SIG-M5 (cell line): ENCODE data around the gene AOX1.
"Not testable (repeated sequence)": the region's sequence is repeated elsewhere in the genome, so short reads cannot be mapped to it uniquely, and the experiment has no call there.

Source experiments
- DNase-seq: peaks from one replicate; lab custom pipeline; 2025; lab: John Stamatoyannopoulos, UW

Gene AOX1

DNA sequence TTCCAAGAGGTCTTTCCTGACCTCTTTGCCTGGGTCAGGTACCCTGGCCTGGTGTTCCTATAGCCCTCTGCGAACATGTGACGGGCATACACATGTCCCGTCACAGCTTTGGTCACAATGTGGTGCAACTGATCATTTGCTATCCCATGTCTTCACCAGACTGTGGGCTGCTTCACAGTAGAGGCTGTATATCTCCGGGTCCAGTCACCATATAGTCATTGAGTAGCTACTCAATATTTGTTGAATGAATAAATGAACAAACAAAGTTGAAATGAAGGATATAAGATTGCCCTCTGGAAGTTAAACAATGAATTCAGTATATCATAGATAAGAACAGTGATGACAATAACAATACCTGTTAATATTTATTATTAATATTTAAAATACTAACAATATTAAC is 16.8 kb downstream of the AOX1 start:
- DNase-seq = no peak

DNA sequence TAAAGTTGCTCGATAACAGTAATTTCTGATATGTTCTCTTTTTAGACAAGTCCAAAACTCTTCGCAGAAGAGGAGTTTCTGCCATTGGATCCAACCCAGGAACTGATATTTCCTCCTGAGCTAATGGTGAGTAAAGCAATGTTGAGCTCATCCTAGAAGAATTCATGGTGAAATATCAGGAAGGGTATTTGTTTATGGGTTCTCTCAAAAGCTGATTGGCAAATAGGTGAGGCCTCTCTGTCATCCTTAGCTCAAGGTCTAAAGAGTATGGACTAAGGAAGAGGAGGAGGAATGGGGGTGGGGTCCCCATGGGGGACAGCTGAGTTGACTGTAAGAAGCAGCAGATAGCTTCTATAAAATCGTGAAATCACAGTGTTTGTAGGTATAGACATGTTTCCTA is 18.2 kb downstream of the AOX1 start:
- no peak for DNase-seq

DNA sequence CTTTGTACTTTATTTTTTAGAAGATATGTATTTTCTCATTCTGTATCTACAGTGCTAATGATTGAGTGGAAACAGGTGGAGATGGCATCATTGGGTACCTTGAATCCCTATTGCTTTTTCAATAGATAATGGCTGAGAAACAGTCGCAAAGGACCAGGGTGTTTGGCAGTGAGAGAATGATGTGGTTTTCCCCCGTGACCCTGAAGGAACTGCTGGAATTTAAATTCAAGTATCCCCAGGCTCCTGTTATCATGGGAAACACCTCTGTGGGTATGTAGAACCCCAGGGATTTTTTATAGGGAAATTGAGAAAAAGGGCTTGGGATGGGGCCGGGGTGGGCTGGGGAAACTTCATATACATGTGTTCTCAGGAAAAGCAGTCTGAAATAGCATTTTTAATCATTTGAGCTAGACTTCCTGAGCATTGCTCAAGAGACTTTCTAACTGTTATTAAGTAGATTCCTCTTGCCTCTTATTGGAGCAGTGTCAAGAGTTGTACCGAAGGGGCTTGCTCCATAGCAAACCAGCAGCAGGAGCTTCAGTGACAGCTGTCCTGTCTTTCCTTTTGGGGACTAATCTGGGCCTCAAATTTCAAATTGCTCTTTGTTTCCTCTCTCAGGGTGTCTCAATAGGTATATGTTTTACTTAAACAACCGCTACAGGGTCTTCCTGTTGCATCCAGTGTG is 18.9 kb downstream of the AOX1 start:
- no peak for DNase-seq

DNA sequence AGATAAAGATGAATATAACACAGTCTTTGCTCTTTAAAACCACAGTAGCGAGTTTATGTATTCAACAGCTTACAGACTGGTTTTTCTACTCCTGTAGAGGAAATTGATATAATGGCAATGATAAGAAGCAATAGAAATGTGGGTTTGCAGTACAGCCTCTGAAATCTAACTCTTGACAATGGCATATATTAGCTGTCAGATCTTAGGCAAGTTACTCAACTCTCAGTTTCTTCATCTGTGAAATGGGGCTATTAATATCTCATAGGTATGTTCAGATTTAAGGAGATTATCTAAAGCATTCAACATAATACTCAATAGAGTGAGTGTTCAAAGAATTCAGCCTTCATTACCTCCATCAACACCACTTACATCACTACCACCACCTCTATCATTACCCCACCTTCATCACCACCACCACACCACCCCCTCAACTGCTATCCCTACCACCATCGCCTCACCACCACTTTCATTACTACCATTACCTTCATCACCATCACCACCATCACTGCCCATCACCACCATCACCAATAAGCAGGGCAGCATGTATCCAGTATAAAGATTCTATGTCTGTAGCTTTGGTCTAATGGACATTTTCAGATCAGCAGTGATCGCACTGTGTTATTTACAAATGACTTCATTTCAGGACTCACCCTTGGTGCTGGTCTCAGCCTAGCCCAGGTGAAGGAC is 22.7 kb downstream of the AOX1 start:
- DNase-seq = no peak

DNA sequence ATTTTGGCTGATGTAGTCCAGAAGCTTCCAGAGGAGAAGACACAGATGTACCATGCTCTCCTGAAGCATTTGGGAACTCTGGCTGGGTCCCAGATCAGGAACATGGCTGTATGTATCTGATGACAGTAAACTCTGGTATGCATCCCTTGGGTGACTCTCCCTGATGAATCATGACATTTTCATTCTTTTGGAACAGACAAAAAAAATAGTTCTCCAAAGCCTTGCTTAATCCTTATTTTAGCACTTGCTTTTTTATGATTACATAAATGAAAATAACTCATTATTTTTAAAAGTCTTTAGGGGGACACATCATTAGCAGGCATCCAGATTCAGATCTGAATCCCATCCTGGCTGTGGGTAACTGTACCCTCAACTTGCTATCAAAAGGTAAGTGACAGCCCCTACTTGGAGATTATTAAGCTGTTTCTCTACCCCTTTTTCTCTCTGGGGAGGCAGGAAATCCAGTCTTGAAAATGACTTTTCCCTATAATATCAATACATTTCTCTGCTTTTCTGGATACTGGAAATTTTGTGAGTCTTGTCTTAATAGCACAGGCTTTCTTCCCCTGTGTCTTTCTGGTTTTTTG is 23.3 kb downstream of the AOX1 start:
- no peak for DNase-seq

DNA sequence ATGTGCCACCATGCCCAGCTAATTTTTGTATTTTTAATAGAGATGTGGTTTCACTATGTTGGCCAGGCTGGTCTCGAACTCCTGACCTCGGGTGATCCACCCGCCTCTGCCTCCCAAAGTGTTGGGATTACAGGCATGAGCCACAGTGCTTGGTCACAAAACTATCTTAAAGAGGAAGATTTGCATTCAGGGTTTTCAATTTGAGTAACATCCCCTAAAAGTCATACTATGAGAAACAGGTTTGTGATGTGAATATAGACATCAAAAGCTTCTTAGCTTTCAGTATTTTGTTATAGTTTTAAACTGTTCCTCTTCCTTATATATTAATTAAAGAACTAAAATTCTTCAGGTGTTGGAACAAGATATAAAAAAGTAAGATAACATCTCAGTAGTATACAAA is 24.4 kb downstream of the AOX1 start:
- DNase-seq = not testable (repeated sequence)

DNA sequence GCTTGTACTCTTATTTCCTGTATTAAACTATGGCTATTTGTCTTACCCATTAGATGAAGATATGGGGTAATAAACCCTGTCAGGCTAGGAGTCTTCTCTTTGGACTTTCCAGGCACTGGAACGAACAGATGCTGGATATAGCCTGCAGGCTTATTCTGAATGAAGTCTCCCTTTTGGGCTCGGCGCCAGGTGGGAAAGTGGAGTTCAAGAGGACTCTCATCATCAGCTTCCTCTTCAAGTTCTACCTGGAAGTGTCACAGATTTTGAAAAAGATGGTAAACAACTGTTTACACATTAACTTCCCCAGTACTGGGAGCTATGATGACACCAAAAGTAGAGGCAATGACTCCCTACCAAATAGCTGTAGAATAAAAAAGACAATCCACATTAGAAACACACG is 27.9 kb downstream of the AOX1 start:
- no peak for DNase-seq

DNA sequence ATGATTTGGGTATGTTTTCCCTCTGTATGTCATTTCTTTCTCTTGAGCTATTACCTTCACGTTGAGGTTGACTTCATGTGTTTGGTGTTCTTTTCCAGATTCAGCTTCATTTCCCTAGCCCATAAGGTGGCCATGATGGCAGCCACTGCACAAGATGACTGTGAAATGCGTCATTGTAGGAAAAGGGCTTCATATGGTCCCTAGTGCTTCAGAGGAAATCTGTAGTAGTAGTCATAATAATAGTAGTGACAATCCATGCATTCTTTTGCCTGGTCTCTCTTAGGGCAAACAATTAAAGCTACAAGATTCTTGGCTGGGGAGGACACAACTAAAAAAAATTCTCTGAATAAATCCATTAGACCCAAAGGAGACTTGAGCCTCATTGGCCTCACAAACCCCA is 28.4 kb downstream of the AOX1 start:
- DNase-seq = no peak

DNA sequence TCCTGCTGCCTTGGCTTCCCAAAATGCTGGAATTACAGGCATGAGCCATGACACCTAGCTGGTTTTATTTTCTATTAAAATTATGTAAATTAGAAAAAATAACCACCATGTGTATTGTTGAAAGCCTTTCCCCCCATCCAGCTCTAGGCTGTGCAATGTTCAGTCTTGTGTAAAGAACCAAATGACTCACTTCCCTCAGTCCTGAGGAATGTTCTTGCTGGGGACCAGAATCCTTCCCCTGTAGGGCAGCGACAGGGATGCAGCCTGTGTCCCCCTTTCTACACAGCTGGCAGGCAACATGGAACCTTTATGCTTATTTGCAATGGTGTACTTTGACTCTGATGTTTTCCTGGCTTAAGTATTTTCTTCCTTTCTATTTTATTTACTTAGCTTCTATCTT is 29.4 kb downstream of the AOX1 start:
- DNase-seq = peak; percentile 17

DNA sequence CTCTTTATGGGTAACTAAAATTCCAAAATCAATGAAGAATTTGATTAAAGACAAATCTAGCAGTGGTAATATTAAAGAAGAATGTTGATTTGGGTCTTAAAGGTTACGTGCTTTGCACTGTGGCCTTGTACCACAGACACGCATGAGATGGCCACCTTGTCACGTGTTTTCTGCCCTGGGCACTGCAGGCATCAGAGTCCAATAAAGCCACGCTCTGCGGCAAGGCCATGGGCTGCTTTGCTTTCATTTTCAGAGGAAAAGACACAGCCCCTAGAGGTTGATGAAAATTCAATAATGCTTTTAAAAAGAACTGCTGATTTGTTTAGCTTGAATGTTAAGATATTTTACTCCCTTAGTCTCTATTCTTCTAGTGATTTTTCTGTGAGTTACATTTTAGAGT is 30.4 kb downstream of the AOX1 start:
- DNase-seq = no peak

DNA sequence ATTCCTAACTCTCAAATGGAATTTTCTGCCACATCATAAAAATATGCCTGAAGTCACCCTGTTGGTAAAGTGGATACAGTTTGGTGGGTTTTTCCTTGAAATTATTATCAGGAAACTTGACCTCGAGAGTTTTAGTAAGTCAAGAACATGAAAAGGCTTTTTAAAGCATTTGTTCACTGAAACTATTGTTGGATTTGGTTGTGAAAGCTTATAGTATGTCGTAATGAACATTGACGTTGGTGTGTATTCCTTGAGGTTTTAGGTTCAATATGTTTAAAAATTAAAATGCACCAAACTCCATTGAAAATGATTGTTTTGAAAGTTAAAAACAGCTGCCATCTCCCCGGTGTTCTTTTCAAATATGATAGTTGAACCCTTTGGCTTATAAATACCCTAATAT is 30.8 kb downstream of the AOX1 start:
- no peak for DNase-seq

DNA sequence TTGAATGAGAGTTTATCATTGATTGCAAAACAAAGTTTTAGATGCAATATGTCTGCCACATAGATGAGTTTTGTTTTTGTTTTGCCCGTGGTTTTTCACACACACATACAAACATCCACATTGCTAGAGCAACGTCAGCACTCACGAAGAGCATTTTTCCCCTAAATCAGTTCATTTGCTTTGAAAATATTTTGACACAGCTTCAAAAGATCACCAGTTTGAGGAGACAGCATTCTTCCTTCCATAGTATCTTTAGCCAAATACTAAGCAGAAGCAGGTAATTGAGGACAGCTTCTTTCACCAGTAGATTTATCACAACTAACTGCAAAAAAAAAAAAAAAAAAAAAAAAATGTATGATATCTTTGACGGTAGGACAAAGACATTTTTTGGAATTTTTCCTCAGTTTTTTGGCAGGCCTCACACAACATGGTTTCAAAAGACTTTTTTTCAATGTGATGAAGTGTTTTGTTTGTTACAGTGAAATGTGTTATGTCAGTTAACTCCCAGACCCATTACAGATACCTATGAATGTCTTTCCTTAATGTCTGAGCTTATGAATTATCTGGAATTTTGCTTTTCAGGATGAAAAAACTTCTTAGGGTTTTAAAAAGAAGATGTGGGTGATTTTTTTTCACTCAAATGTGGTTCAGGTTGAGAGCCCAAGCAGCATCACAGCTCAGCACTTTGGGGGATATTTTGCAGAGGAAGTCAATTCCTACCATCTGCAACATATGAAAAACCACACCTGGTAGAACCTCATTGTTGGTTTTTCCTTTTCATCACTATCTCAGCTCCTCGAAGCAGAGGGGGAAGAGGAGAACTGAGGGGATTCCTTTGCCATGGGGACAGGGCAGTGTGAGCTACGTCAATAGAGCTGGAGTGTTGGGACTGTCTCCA is 31.6 kb downstream of the AOX1 start:
- DNase-seq = no peak

DNA sequence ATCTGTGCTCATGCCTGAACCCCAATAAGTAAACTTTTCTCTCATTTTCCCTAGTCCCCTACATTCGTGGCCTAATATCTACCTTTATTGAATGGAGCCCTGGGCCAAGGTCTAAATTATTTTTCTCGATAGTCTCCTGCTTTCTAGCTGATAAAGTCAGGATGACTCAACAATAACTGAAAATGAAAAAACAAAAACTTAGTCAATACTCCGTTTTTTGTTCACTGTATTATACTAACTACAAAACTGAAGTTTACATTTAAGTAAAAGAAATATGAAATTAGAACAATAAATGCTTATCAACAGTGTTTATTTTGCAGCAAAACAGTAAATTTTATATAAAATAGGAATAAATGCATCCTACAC is 32.2 kb downstream of the AOX1 start:
- no peak for DNase-seq

DNA sequence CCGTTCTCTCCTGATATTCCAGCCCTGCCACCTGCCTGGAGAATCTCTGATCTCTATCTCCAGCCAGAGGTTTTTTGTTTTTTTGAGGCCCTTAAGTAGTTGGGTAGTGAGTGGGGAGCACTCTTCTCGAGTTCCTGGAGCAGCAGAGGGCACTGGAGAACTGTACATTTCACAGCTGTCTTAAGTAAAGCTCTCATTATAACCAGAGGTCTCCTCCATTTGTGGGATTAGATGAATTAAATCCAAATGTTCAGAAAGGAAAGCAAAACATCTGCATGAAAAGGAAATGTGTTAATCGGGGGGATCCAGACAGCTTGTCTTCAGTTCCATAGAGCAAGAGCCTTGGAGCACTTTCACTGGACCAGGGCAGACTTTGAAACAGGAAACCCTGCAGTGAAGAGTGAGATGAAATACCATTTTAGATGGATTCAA is 32.8 kb downstream of the AOX1 start:
- no peak for DNase-seq

DNA sequence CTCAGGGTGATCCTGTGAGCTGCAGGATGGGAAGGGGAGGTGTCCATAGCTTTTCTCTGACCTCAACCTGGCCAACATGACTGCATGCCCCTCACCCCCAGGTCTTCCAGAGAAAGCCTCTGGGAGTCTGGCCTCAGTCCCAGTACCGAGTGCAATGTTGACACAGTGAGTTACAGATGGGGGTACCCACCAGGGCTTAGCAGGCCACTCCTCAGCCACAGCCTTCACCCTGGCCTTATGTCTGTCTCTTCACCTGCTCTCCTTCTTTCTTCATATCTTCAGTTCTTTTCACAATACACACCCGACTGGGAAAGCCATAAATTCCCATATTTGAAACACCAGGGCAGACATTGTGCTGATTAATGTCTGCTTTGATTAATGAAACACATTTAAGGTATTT is 33.5 kb downstream of the AOX1 start:
- no peak for DNase-seq

DNA sequence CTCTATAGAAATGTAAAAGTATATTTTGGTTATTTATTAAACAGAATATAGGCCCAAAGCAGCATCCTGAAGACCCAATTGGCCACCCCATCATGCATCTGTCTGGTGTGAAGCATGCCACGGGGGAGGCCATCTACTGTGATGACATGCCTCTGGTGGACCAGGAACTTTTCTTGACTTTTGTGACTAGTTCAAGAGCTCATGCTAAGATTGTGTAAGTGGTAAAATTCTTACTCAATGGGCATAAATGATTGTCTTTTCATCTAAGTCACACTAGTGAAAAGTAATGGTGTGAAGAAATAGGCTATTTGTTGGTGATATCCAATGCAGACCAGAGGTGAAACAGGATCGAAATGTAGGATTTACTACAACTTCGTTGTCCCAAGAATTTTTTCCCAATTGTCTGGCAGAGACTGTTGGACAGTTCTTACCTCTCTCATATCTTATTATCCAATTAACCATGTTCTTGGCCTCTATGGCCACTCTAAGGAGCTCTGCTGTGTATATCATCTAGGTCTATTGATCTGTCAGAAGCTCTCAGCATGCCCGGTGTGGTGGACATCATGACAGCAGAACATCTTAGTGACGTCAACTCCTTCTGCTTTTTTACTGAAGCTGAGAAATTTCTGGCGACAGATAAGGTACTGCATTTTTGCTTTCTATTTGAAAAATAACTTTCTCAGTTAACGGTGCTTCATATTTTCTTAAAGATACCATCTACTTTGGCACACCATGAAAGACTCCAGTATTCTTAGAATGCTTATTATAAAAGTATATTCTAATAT is 35.0 kb downstream of the AOX1 start:
- DNase-seq = no peak

DNA sequence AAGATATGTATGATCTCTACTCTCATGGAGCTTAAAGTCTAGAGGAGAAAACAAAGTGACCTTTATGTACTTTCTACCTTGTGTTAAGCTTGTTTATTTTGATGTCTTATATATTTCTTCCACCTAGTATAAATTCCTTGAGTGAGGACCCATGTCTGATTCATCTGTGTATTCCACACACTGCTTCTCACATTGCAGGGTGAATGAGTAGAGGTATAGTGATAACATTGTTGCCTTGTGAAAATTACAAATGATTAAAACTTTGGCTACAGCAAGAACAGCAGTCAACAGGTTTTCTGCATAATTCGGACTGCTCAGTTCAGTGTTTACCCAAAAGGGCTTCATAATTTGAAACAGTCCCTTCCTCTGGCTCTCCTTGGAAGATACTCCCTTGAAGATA is 36.3 kb downstream of the AOX1 start:
- no peak for DNase-seq

DNA sequence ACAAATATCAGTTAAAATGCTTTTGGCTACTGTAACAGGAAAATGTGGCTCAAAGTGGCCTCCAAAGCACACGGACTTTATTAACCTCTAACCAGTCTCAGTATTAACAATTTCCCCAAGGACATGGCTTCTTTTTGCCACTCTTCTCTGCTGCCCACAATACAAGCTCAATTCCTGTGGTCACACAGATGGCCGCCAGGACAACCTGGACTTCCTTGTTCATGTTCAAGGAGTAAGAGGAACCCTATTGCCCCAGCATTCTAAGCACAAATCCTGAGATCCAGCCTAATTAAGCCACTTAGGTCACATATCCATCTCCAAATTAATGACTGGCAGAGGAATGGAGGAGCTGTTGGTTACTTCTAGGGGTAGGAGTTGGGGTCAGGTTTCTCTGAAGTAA is 38.2 kb downstream of the AOX1 start:
- no peak for DNase-seq

DNA sequence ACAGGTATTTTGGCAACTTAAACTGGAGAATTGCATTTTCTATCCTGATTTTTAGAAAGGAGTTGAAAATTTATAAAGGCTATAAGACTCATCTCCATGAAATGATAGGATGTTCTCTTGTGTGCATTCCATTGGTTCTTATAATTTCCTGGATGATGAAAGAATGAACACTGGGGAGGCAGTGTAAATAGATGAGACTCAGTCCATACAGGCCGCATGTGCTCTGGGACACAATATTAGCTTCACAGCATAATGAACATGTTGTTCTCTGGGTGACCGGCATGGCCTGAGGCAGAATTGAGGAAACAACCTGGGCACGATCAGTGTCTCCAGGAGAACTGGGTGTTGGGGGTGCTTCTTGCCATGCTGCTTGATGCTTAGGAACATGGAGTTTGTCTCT is 38.8 kb downstream of the AOX1 start:
- no peak for DNase-seq

DNA sequence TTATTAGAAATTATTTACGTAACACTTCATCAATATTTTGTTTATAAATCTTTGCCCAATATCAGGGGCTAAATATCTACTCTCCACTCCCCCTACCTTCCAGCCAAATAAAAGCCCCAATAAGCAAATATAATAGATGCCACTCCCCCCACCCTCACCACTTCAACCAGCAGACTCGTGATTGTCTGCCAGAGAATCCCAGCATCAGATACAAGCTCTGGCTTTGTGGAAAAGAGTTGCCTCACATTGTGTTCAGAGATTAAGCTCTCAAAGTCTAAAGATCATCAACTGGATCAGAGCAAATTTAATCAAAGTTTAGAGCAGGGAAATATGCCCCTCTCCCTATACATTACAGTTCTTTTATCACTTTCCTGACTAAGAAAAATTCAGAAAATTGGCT is 39.5 kb downstream of the AOX1 start:
- no peak for DNase-seq

DNA sequence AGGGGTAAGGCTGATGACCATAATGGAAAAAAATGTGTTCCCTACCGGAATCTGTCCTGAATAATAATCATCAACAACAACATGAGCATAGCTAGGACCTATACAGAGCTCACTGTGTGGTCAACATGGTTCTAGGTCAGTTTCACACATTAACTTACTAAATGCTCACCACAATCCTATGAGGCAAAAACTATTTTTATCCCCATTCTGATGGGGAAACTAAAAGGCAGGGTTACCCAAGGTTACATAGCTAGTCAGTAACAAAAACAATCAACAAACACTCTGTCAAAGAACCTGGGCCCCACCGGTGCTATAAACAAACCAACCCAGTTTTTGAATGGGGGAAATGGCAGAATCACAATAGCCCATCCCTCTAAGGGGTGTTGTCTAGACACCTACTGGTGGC is 40.1 kb downstream of the AOX1 start:
- no peak for DNase-seq
